Heart left ventricle (tissue), 16 donors: ENCODE measurements around the gene KRTAP5-9. TPM values are rescaled to one million over a fixed set of nuclear protein-coding genes. Genes with fewer than 3 reads are reported as not detected.
"Not testable (repeated sequence)": the region's sequence is repeated elsewhere in the genome, so short reads cannot be mapped to it uniquely, and the experiment has no call there.

Experiments
- ATAC-seq, 4 donors: fragments of 200-7000 bp; cut with Tn5 transposase; one replicate each; pipeline ENCODE4 v1.9.1; 2020 to 2022; ENCODE audit warnings: moderate library complexity in 4 of 4, mild to moderate bottlenecking in 3 of 4, moderate number of reproducible peaks in 1 of 4
- DNase-seq, 5 donors: peaks; one replicate each; pipeline ENCODE4 v3.0.0-alpha.2; 2020
- H3K27ac ChIP-seq, 12 donors: fragments of 200-600 bp; sonication (generic) in 4 of 12; one replicate each; pipeline versions ENCODE4 v1.5.0 to v1.8.0; 2016 to 2022; ENCODE audit warnings: mild to moderate bottlenecking in 2 of 12
- H3K27me3 ChIP-seq, 9 donors: fragments of 200-600 bp; sonication (generic) in 2 of 9; one replicate each; pipeline versions ENCODE4 v1.5.1 to v1.8.0; 2016 to 2022; ENCODE audit warnings: mild to moderate bottlenecking in 3 of 9
- H3K36me3 ChIP-seq, 9 donors: fragments of 200-600 bp; sonication (generic) in 2 of 9; one replicate each; pipeline versions ENCODE4 v1.5.0 to v1.8.0; 2018 to 2022; ENCODE audit warnings: mild to moderate bottlenecking in 2 of 9
- H3K4me1 ChIP-seq, 12 donors: fragments of 200-600 bp; sonication (generic) in 4 of 12; one replicate each; pipeline versions ENCODE4 v1.5.0 to v1.8.0; 2016 to 2022; ENCODE audit warnings: mild to moderate bottlenecking in 3 of 12
- H3K4me3 ChIP-seq, 12 donors: fragments of 200-600 bp; sonication (generic) in 4 of 12; one replicate each; pipeline versions ENCODE4 v1.5.0 to v1.8.0; 2017 to 2022; ENCODE audit warnings: mild to moderate bottlenecking in 9 of 12, moderate library complexity in 4 of 12
- H3K9me3 ChIP-seq, 12 donors: fragments of 200-600 bp; sonication (generic) in 4 of 12; one replicate each; pipeline versions ENCODE4 v1.5.0 to v1.8.0; 2016 to 2022; ENCODE audit warnings: mild to moderate bottlenecking in 1 of 12
- POLR2A ChIP-seq, 2 donors: fragments of 450-650 bp; IDR thresholded peaks; one replicate each; pipeline ENCODE4 v1.6.1; 2017; ENCODE audit warnings: antibody characterized with exemption in 2 of 2, mild to moderate bottlenecking in 2 of 2, moderate library complexity in 2 of 2
- WGBS, 4 donors: extraction: QIAGEN DNeasy Blood & Tissue Kit in 2 of 4; methylation state at CpG; one replicate each; pipeline versions ENCODE4 v1.1.5 to v1.1.7; 2013 to 2018; 5-methylcytosine and 5-hydroxymethylcytosine counted together
- intact Hi-C, 10 donors: fragments of 100-400 bp; cut with DNase I; formaldehyde crosslinking; loops; one replicate each; pipeline versions ENCODE4 v1.11.1 to v1.14.2; 2022
- polyA plus RNA-seq, 2 donors: library from polyadenylated mRNA; stranded (reverse); fragments of 200-250 nt; gene quantifications; one replicate each; pipeline ENCODE4 v1.2.3, GENCODE V29; 2013
- total RNA-seq, 9 donors: library from RNA; depleted of rRNA in 2 of 9; stranded (reverse); fragments of >200 nt in 2 of 9; fragmentation: NEBNext Ultra II Directional in 3 of 9; extraction: Animal tissue kit (Norgen Biotek cat#: 25700) in 3 of 9; gene quantifications; one replicate each; pipeline versions ENCODE4 v1.1.0 to v1.2.4, GENCODE V29; 2016 to 2023
- TF ChIP-seq, protein P1 (sequence below), 12 donors: fragments of 200-600 bp; sonication (generic) in 4 of 12; IDR thresholded peaks; one replicate each; pipeline versions ENCODE4 v1.5.0 to v1.8.0; 2018 to 2022; ENCODE audit warnings: antibody characterized with exemption in 12 of 12, mild to moderate bottlenecking in 5 of 12
- donor health status: ischemic (EF 13 %, LVEDD 7.1; RV severe dilation, severe dysfunction).
- donor health status: healthy with polysubstance abuse.
- donor health status: DM: no; HTN: yes; CAD: no.
- donor health status: DM: no; HTN: no; CAD: no.
- donor health status: ischemic (EF 25% LVEDD 6.9; RV normal size, moderate dysfunction).
- donor health status: ischemic (EF 25% LVEDD 5.7; RV mildly dilated, moderate dysfunction).
- donor health status: healthy.
- donor health status: DM: yes; HTN: yes; CAD: no.
- donor health status: ischemic (EF 35%, LVEDD 5.7; RV mildly dilated, moderate dysfunction).
- donor health status: nonischemic (EF 11% LVEDD 7.7; RV severe dilation, severe dysfunction).
- donor health status: DM: yes; HTN: yes; CAD: no.
- donor health status: PGD.
- donor health status: ischemic (EF 29% LVEDD 5.4; RV normal size, mild dysfunction).
- donor health status: nonischemic (EF 23%, LVEDD 6.1; RV moderate dilation, normal function).

Gene KRTAP5-9
- total and polyA plus RNA-seq, 11 donors = not detected

DNA sequence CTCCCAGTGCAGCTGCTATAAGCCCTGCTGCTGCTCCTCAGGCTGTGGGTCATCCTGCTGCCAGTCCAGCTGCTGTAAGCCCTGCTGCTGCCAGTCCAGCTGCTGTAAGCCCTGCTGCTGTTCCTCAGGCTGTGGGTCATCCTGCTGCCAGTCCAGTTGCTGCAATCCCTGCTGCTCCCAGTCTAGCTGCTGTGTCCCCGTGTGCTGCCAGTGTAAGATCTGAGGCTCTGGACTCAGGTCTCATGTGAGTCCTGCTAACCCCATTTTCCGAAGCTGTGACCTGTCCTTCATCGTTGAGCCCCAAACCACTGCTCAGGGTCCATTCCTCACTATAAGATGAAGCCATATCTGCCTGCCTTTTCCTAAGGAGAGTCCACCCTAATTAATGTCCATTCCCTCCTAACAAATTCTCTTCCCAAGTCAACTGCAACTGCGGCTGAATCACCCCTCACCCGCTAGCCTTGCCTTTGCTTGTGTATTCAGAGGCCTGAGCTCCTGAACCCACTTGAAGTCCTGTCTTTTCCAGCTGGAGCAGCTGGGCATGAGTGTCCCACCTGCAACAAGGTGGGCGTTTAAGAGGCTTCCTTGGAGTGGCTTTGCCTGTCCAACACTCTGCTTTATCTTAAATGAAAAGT lies 20.5 kb upstream of the KRTAP5-9 start:
- Histone ChIP-seq H3K27me3 (no peaks in the 10 kb centered on the region), H3K4me1 (no peaks in the 10 kb centered on the region), H3K36me3 (no peaks in the 10 kb centered on the region), H3K4me3 (no peak overlapping the region), H3K9me3 (peaks cover 0 to 6% (median 0%) of the 10 kb centered on the region in 12 donors), H3K27ac (no peak overlapping the region)
- ATAC-seq = no peak
- TF ChIP-seq, protein P1, sequence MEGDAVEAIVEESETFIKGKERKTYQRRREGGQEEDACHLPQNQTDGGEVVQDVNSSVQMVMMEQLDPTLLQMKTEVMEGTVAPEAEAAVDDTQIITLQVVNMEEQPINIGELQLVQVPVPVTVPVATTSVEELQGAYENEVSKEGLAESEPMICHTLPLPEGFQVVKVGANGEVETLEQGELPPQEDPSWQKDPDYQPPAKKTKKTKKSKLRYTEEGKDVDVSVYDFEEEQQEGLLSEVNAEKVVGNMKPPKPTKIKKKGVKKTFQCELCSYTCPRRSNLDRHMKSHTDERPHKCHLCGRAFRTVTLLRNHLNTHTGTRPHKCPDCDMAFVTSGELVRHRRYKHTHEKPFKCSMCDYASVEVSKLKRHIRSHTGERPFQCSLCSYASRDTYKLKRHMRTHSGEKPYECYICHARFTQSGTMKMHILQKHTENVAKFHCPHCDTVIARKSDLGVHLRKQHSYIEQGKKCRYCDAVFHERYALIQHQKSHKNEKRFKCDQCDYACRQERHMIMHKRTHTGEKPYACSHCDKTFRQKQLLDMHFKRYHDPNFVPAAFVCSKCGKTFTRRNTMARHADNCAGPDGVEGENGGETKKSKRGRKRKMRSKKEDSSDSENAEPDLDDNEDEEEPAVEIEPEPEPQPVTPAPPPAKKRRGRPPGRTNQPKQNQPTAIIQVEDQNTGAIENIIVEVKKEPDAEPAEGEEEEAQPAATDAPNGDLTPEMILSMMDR (IDR thresholded peaks at IDR 0.05) = no peak
- TF ChIP-seq POLR2A (IDR thresholded peaks at IDR 0.05) = no peak
- DNase-seq = no peak
- 85 to 91% (median 88%) methylated on average over 6 of the region's 6 CpGs for WGBS, 4 donors
- intact Hi-C loops = no loop called here

- no peak for DNase-seq
- Histone ChIP-seq H3K27ac (no peak overlapping the region), H3K4me1 (no peaks in the 10 kb centered on the region), H3K4me3 (no peak overlapping the region), H3K9me3 (peaks cover 0 to 2% (median 0%) of the 10 kb centered on the region in 12 donors), H3K36me3 (no peaks in the 10 kb centered on the region), H3K27me3 (no peaks in the 10 kb centered on the region)
- TF ChIP-seq POLR2A (IDR thresholded peaks at IDR 0.05) = no peak
- TF ChIP-seq, protein P1 (IDR thresholded peaks at IDR 0.05) = no peak
- no peak for ATAC-seq
- intact Hi-C loops = no loop called here
- WGBS, 4 donors = 83 to 89% (median 86%) methylated on average over 11 of the region's 11 CpGs
These were observed 17.6 kb upstream of the KRTAP5-9 start for GRCh38 chr11:71530602-71531001.

DNA sequence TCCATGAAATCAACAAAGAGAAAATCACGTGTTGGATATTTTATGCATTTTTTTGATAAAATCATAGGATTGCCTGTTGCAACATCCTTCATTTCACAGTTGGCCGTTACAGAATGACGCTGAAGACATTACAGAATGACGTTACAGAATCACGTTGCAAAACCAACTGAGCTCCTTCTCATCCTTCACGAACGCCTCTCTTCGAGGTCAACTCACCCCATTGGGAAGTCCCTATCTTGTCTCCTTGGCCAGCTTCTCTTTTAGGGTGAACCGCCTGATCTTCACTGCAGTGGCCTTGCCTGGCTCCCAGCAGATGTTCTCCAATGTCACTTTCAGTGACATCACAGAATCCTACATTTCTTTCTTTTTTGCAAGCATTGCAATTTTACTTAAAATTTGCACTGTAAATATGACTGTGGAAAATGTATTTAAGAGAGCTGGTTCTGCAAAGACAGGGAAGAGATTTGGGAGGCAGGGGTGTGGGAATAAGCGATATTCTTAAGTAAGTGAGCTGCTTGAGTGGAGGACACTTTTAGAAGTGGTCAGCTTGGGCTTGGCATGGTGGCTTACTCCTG lies 16.1 kb upstream of the KRTAP5-9 start:
- ATAC-seq (no peak), DNase-seq (no peak)
- no peak for TF ChIP-seq POLR2A (IDR thresholded peaks at IDR 0.05)
- TF ChIP-seq, protein P1 (IDR thresholded peaks at IDR 0.05) = no peak
- Histone ChIP-seq H3K27me3 (no peaks in the 10 kb centered on the region), H3K9me3 (no peaks in the 10 kb centered on the region), H3K4me3 (no peak overlapping the region), H3K4me1 (no peaks in the 10 kb centered on the region), H3K36me3 (no peaks in the 10 kb centered on the region), H3K27ac (no peak overlapping the region)
- 82 to 83% (median 83%) methylated on average over 10 of the region's 10 CpGs for WGBS, 4 donors
- intact Hi-C loops = no loop called here

DNA sequence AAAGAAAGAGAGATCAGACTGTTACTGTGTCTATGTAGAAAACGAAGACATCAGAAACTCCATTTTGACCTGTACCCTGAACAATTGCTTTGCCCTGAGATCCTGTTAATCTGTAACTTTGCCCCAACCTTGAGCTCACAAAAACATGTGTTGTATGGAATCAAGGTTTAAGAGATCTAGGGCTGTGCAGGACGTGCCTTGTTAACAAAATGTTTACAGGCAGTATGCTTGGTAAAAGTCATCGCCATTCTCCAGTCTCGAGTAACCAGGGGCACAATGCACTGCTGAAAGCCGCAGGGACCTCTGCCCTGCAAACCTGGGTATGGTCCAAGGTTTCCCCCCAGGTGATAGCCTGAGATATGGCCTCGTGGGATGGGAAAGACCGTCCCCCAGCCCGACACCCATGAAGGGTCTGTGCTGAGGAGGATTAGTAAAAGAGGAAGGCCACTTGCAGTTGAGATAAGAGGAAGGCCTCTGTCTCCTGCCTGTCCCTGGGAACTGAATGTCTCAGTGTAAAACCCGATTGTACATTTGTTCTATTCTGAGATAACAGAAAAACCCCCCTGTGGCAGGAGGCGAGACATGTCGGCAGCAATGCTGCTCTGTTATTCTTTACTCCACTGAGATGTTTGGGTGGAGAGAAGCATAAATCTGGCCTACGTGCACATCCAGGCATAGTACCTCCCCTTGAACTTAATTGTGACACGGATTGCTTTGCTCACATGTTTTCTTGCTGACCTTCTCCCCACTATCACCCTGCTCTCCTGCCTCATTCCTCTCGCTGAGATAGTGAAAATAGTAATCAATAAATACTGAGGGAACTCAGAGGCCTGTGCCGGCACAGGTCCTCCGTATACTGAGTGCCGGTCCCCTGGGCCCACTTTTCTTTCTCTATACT lies 13.3 kb upstream of the KRTAP5-9 start:
- H3K27me3 ChIP-seq, intact Hi-C loops, H3K4me3 ChIP-seq, H3K27ac ChIP-seq, H3K9me3 ChIP-seq, DNase-seq, ATAC-seq, H3K36me3 ChIP-seq, H3K4me1 ChIP-seq: not testable (repeated sequence)
- 58 to 70% (median 64%) methylated on average over 17 of the region's 17 CpGs for WGBS, 4 donors
